ENCODE data around the gene RTL3.

RTL3 gene

DNA sequence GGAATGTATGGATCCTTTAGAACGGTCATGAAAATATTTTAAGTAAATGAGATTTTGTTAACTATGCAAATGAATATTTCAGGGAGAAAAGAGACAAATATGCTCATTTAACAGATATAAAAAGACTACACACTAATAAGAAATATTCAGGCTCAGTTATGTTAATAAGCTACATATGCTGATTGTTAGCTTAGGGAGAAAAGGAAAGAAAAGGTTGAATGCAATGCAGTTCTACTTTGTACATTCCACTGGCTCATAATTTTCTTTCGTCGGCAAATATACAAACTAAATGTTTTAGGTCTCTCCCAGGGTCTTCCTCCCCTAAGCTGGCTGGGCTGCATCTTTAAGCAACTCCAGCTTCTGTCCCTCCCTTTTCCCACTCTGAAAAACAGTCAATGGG, 2.7 kb upstream of the RTL3 start:
- no peak overlapping the region for H3K4me3 ChIP-seq (ENCODE audit: low read depth, low read length)
- ChIA-PET POLR2A (no interaction called here), CTCF (no interaction called here)
- TF ChIP-seq GLIS1 (tag by site-specific recombination; IDR thresholded peaks at IDR 0.05) = no peak
- no peak for TF ChIP-seq ZNF37A (tag by site-specific recombination; IDR thresholded peaks at IDR 0.05)
- TF ChIP-seq, protein P1, sequence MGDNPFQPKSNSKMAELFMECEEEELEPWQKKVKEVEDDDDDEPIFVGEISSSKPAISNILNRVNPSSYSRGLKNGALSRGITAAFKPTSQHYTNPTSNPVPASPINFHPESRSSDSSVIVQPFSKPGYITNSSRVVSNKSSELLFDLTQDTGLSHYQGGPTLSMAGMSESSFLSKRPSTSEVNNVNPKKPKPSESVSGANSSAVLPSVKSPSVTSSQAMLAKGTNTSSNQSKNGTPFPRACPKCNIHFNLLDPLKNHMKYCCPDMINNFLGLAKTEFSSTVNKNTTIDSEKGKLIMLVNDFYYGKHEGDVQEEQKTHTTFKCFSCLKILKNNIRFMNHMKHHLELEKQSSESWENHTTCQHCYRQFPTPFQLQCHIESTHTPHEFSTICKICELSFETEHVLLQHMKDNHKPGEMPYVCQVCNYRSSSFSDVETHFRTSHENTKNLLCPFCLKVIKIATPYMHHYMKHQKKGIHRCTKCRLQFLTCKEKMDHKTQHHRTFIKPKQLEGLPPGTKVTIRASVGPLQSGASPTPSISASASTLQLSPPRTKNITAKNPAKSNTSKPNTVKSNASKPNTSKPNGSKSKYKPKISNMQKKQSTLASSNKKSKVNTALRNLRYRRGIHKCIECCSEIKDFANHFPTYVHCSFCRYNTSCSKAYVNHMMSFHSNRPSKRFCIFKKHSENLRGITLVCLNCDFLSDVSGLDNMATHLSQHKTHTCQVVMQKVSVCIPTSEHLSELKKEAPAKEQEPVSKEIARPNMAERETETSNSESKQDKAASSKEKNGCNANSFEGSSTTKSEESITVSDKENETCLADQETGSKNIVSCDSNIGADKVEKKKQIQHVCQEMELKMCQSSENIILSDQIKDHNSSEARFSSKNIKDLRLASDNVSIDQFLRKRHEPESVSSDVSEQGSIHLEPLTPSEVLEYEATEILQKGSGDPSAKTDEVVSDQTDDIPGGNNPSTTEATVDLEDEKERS (tag by site-specific recombination; IDR thresholded peaks at IDR 0.05) = no peak
- no peak for TF ChIP-seq PRDM1 (tag by site-specific recombination; IDR thresholded peaks at IDR 0.05)
- TF ChIP-seq KLF1 (tag by site-specific recombination; IDR thresholded peaks at IDR 0.05) = no peak
- TF ChIP-seq ZNF548 (tag by site-specific recombination; IDR thresholded peaks at IDR 0.05) = no peak
- TF ChIP-seq, protein P2, sequence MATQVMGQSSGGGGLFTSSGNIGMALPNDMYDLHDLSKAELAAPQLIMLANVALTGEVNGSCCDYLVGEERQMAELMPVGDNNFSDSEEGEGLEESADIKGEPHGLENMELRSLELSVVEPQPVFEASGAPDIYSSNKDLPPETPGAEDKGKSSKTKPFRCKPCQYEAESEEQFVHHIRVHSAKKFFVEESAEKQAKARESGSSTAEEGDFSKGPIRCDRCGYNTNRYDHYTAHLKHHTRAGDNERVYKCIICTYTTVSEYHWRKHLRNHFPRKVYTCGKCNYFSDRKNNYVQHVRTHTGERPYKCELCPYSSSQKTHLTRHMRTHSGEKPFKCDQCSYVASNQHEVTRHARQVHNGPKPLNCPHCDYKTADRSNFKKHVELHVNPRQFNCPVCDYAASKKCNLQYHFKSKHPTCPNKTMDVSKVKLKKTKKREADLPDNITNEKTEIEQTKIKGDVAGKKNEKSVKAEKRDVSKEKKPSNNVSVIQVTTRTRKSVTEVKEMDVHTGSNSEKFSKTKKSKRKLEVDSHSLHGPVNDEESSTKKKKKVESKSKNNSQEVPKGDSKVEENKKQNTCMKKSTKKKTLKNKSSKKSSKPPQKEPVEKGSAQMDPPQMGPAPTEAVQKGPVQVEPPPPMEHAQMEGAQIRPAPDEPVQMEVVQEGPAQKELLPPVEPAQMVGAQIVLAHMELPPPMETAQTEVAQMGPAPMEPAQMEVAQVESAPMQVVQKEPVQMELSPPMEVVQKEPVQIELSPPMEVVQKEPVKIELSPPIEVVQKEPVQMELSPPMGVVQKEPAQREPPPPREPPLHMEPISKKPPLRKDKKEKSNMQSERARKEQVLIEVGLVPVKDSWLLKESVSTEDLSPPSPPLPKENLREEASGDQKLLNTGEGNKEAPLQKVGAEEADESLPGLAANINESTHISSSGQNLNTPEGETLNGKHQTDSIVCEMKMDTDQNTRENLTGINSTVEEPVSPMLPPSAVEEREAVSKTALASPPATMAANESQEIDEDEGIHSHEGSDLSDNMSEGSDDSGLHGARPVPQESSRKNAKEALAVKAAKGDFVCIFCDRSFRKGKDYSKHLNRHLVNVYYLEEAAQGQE (tag by site-specific recombination; IDR thresholded peaks at IDR 0.05) = no peak
- TF ChIP-seq, protein P3, sequence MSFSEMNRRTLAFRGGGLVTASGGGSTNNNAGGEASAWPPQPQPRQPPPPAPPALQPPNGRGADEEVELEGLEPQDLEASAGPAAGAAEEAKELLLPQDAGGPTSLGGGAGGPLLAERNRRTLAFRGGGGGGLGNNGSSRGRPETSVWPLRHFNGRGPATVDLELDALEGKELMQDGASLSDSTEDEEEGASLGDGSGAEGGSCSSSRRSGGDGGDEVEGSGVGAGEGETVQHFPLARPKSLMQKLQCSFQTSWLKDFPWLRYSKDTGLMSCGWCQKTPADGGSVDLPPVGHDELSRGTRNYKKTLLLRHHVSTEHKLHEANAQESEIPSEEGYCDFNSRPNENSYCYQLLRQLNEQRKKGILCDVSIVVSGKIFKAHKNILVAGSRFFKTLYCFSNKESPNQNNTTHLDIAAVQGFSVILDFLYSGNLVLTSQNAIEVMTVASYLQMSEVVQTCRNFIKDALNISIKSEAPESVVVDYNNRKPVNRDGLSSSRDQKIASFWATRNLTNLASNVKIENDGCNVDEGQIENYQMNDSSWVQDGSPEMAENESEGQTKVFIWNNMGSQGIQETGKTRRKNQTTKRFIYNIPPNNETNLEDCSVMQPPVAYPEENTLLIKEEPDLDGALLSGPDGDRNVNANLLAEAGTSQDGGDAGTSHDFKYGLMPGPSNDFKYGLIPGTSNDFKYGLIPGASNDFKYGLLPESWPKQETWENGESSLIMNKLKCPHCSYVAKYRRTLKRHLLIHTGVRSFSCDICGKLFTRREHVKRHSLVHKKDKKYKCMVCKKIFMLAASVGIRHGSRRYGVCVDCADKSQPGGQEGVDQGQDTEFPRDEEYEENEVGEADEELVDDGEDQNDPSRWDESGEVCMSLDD (tag by site-specific recombination; IDR thresholded peaks at IDR 0.05) = no peak
- TF ChIP-seq IKZF3 (tag by site-specific recombination; IDR thresholded peaks at IDR 0.05) = no peak
- TF ChIP-seq, protein P4, sequence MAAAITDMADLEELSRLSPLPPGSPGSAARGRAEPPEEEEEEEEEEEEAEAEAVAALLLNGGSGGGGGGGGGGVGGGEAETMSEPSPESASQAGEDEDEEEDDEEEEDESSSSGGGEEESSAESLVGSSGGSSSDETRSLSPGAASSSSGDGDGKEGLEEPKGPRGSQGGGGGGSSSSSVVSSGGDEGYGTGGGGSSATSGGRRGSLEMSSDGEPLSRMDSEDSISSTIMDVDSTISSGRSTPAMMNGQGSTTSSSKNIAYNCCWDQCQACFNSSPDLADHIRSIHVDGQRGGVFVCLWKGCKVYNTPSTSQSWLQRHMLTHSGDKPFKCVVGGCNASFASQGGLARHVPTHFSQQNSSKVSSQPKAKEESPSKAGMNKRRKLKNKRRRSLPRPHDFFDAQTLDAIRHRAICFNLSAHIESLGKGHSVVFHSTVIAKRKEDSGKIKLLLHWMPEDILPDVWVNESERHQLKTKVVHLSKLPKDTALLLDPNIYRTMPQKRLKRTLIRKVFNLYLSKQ (tag by site-specific recombination; IDR thresholded peaks at IDR 0.05; ENCODE audit: borderline replicate concordance) = no peak
- TF ChIP-seq ZNF114 (tag by site-specific recombination; IDR thresholded peaks at IDR 0.05) = no peak
- no peak for TF ChIP-seq GLI2 (tag by site-specific recombination; IDR thresholded peaks at IDR 0.05; ENCODE audit: borderline replicate concordance, low read depth)
- no peak for TF ChIP-seq KLF9 (tag by site-specific recombination; IDR thresholded peaks at IDR 0.05; ENCODE audit: low read depth)
- no peak for TF ChIP-seq ZBTB48 (tag by site-specific recombination; IDR thresholded peaks at IDR 0.05)
- no peak for TF ChIP-seq ZNF266 (tag by site-specific recombination; IDR thresholded peaks at IDR 0.05; ENCODE audit: low read depth)
- H3K27ac ChIP-seq (ENCODE audit: extremely low read depth, low read depth, low read length) = no peak overlapping the region
- H3K9me3 ChIP-seq (ENCODE audit: control insufficient read depth, insufficient read depth, low read depth, low read length) = no peaks in the 10 kb centered on the region; the same call in 1 of the 2 replicates
- no peaks in the 10 kb centered on the region for H3K36me3 ChIP-seq (ENCODE audit: control insufficient read depth in 2 of 2, insufficient read depth in 1 of 2, low read length in 2 of 2)
- H3K4me1 ChIP-seq (ENCODE audit: control insufficient read depth, insufficient read depth, low read length) = no peaks in the 10 kb centered on the region

DNA sequence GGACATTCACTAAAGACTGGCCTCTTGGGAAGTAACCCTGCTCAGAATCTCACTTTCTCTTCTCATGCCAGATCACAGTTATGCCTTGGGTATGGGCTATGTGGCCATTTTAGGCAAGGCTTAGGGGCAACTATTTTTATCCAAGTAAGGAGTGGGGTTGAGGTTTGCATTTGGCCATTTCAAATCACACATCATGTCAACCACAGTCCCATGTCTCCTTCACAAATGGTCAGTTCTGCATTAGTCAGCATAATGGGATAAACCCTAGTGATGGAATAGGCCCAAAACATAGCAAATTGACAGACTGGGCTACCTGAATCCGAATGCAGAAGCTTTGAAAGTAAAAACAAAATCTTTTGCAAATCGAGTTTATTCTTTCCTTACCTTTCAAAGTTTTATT, 827 bp upstream of the RTL3 start:
- TF ChIP-seq, protein P5, sequence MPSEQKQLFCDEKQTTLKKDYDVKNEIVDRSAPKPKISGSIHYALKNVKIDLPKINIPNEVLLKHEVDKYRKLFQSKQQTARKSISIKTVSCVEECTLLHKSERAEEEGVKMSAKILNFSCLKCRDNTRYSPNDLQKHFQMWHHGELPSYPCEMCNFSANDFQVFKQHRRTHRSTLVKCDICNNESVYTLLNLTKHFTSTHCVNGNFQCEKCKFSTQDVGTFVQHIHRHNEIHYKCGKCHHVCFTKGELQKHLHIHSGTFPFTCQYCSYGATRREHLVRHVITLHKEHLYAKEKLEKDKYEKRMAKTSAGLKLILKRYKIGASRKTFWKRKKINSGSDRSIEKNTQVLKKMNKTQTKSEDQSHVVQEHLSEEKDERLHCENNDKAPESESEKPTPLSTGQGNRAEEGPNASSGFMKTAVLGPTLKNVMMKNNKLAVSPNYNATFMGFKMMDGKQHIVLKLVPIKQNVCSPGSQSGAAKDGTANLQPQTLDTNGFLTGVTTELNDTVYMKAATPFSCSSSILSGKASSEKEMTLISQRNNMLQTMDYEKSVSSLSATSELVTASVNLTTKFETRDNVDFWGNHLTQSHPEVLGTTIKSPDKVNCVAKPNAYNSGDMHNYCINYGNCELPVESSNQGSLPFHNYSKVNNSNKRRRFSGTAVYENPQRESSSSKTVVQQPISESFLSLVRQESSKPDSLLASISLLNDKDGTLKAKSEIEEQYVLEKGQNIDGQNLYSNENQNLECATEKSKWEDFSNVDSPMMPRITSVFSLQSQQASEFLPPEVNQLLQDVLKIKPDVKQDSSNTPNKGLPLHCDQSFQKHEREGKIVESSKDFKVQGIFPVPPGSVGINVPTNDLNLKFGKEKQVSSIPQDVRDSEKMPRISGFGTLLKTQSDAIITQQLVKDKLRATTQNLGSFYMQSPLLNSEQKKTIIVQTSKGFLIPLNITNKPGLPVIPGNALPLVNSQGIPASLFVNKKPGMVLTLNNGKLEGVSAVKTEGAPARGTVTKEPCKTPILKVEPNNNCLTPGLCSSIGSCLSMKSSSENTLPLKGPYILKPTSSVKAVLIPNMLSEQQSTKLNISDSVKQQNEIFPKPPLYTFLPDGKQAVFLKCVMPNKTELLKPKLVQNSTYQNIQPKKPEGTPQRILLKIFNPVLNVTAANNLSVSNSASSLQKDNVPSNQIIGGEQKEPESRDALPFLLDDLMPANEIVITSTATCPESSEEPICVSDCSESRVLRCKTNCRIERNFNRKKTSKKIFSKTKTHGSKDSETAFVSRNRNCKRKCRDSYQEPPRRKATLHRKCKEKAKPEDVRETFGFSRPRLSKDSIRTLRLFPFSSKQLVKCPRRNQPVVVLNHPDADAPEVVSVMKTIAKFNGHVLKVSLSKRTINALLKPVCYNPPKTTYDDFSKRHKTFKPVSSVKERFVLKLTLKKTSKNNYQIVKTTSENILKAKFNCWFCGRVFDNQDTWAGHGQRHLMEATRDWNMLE (tag by site-specific recombination; conservative IDR thresholded peaks at IDR 0.05; ENCODE audit: low read depth) = no peak
- TF ChIP-seq ZNF423 (tag by site-specific recombination; IDR thresholded peaks at IDR 0.05) = no peak

More for the DNA sequence above, 827 bp upstream of the RTL3 start:
- CTCF ChIA-PET = no interaction called here
- Histone ChIP-seq H3K4me1 (ENCODE audit: control insufficient read depth, insufficient read depth, low read length) (no peaks in the 10 kb centered on the region), H3K27ac (ENCODE audit: extremely low read depth, low read depth, low read length) (no peak overlapping the region), H3K36me3 (ENCODE audit: control insufficient read depth in 2 of 2, insufficient read depth in 1 of 2, low read length in 2 of 2) (no peaks in the 10 kb centered on the region), H3K4me3 (ENCODE audit: low read depth, low read length) (no peak overlapping the region), H3K9me3 (ENCODE audit: control insufficient read depth, insufficient read depth, low read depth, low read length) (no peaks in the 10 kb centered on the region; the same call in 1 of the 2 replicates)
- POLR2A ChIA-PET = no interaction called here

Data from HEK293 (cell line).